Measurements from ENCODE around the gene MLH1. TPM values are rescaled to one million over a fixed set of nuclear protein-coding genes. Genes with fewer than 3 reads are reported as not detected.

MLH1 gene
- total RNA-seq, 1 experiment from 2014 or later = 50.6 TPM

DNA sequence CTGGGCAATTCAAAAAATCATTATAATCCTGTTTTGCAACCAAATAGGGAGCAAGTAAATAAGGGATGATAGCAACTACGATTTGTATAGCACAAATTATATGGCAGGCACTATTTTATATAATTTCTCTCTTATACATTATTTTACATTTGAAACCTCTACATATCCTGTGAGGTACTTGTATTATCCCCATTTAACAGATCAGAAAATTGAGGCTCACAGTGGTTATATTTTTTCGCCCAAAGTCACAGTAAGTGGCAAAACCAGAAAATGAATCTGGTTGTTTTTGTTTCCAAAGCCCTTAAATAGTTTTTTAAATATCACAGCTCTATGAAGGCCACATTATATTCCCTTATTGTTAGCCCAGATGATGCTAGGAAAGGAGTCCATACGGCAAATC lies 74.3 kb downstream of the MLH1 start:
- H3K9me3 ChIP-seq (ENCODE audit: low read depth, low read length, poor library complexity, severe bottlenecking) = no peaks in the 10 kb centered on the region
- intact Hi-C loops (cut with micrococcal nuclease; ENCODE audit: unreplicated experiment) = no loop called here
- H3K27ac ChIP-seq (ENCODE audit: low read depth, low read length, poor library complexity, severe bottlenecking) = no peak overlapping the region
- ChIA-PET POLR2A (ENCODE audit: low non-redundant PET) (no interaction called here), CTCF (no interaction called here)
- peaks cover 4% of the 10 kb centered on the region for H3K4me1 ChIP-seq (ENCODE audit: insufficient read depth, low read length, poor library complexity, severe bottlenecking)
- no peak for DNase-seq (ENCODE audit: low spot score)
- no peak for TF ChIP-seq EZH2 (IDR thresholded peaks at IDR 0.05; ENCODE audit: borderline replicate concordance, low read depth, low read length, poor library complexity, severe bottlenecking)
- TF ChIP-seq, protein P1, sequence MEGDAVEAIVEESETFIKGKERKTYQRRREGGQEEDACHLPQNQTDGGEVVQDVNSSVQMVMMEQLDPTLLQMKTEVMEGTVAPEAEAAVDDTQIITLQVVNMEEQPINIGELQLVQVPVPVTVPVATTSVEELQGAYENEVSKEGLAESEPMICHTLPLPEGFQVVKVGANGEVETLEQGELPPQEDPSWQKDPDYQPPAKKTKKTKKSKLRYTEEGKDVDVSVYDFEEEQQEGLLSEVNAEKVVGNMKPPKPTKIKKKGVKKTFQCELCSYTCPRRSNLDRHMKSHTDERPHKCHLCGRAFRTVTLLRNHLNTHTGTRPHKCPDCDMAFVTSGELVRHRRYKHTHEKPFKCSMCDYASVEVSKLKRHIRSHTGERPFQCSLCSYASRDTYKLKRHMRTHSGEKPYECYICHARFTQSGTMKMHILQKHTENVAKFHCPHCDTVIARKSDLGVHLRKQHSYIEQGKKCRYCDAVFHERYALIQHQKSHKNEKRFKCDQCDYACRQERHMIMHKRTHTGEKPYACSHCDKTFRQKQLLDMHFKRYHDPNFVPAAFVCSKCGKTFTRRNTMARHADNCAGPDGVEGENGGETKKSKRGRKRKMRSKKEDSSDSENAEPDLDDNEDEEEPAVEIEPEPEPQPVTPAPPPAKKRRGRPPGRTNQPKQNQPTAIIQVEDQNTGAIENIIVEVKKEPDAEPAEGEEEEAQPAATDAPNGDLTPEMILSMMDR (conservative IDR thresholded peaks at IDR 0.05; ENCODE audit: low read depth, low read length) = no peak
- no peaks in the 10 kb centered on the region for H3K27me3 ChIP-seq (replicated peaks; ENCODE audit: insufficient read depth, low read depth, low read length, poor library complexity)
- BruUV-seq (replicated peaks) = no TSS peak
- no peak overlapping the region for H3K4me3 ChIP-seq (ENCODE audit: low read depth, low read length, poor library complexity, severe bottlenecking)
- no peaks in the 10 kb centered on the region for H3K36me3 ChIP-seq (ENCODE audit: insufficient read depth, low read length, poor library complexity, severe bottlenecking)

DNA sequence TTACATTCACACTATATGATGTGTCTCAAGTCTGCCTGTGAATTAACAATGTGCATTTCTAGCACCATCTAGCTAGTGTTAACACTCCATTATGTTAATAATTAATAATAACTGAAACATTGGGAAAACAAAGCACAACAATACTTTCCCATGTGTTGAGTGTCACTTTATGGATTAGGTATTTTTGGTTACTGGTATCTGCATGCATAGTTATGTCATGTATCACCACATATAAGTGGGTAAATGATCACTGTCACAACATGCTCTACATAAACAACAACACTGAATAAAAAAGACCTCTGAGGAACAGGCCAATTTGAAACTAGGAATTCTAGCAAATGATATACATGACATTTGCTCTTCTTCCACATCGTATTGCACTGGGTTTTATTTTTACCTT lies 74.7 kb downstream of the MLH1 start:
- H3K27ac ChIP-seq (ENCODE audit: low read depth, low read length, poor library complexity, severe bottlenecking) = no peak overlapping the region
- no peak overlapping the region for H3K4me3 ChIP-seq (ENCODE audit: low read depth, low read length, poor library complexity, severe bottlenecking)
- TF ChIP-seq, protein P1 (conservative IDR thresholded peaks at IDR 0.05; ENCODE audit: low read depth, low read length) = no peak
- peaks cover 8% of the 10 kb centered on the region for H3K4me1 ChIP-seq (ENCODE audit: insufficient read depth, low read length, poor library complexity, severe bottlenecking)
- intact Hi-C loops (cut with micrococcal nuclease; ENCODE audit: unreplicated experiment) = no loop called here
- ChIA-PET POLR2A (ENCODE audit: low non-redundant PET) (no interaction called here), CTCF (no interaction called here)
- BruUV-seq (replicated peaks) = no TSS peak
- no peaks in the 10 kb centered on the region for H3K27me3 ChIP-seq (replicated peaks; ENCODE audit: insufficient read depth, low read depth, low read length, poor library complexity)
- H3K36me3 ChIP-seq (ENCODE audit: insufficient read depth, low read length, poor library complexity, severe bottlenecking) = no peaks in the 10 kb centered on the region
- DNase-seq (ENCODE audit: low spot score) = no peak
- H3K9me3 ChIP-seq (ENCODE audit: low read depth, low read length, poor library complexity, severe bottlenecking) = no peaks in the 10 kb centered on the region

GRCh38 chr3:37071921-37072320 lies 78.6 kb downstream of the MLH1 start:
- BruUV-seq (replicated peaks) = no TSS peak
- Histone ChIP-seq H3K4me3 (ENCODE audit: low read depth, low read length, poor library complexity, severe bottlenecking) (no peak overlapping the region), H3K36me3 (ENCODE audit: insufficient read depth, low read length, poor library complexity, severe bottlenecking) (peaks cover 5% of the 10 kb centered on the region), H3K27ac (ENCODE audit: low read depth, low read length, poor library complexity, severe bottlenecking) (no peak overlapping the region), H3K27me3 (replicated peaks; ENCODE audit: insufficient read depth, low read depth, low read length, poor library complexity) (no peaks in the 10 kb centered on the region), H3K9me3 (ENCODE audit: low read depth, low read length, poor library complexity, severe bottlenecking) (no peaks in the 10 kb centered on the region), H3K4me1 (ENCODE audit: insufficient read depth, low read length, poor library complexity, severe bottlenecking) (peaks cover 13% of the 10 kb centered on the region)
- no peak for DNase-seq (ENCODE audit: low spot score)
- ChIA-PET POLR2A (ENCODE audit: low non-redundant PET) (no interaction called here), CTCF (no interaction called here)
- TF ChIP-seq, protein P1 (conservative IDR thresholded peaks at IDR 0.05; ENCODE audit: low read depth, low read length) = no peak
- no peak for TF ChIP-seq EZH2 (IDR thresholded peaks at IDR 0.05; ENCODE audit: borderline replicate concordance, low read depth, low read length, poor library complexity, severe bottlenecking)
- intact Hi-C loops (cut with micrococcal nuclease; ENCODE audit: unreplicated experiment) = no loop called here
